Panc1 (cell line): ENCODE data around the gene KANSL1L. TPM values are rescaled to one million over a fixed set of nuclear protein-coding genes. Genes with fewer than 3 reads are reported as not detected.
A peak's percentile ranks its signal among the peaks of the same experiment; 100 is the strongest.

Experiments used
- ATAC-seq: fragments of 200-7000 bp; cut with Tn5 transposase; 2 replicates; pipeline ENCODE4 v1.9.1; 2020; ENCODE audit warnings: mild to moderate bottlenecking, moderate library complexity
- BruUV-seq: library from RNA; stranded (reverse); fragments of 400-500 nt; replicated peaks from 2 replicates; lab custom pipeline; 2021; lab: Mats Ljungman, UMichigan
- CTCF ChIA-PET: fragments of 300-600 bp; sonication (Branson Sonifier 250); formaldehyde crosslinking; loops from one replicate; lab custom pipeline; 2022; ENCODE audit warnings: antibody characterized with exemption; lab: Charles Lee
- POLR2A ChIA-PET: fragments of 300-600 bp; sonication (Branson Sonifier 250); formaldehyde crosslinking; loops from one replicate; lab custom pipeline; 2022; ENCODE audit warnings: antibody characterized with exemption; lab: Charles Lee
- DNase-seq: peaks from one replicate; pipeline ENCODE4 v3.0.0-alpha.2; 2010; ENCODE audit warnings: low read depth, low spot score
- H3K27ac ChIP-seq: 2 replicates; pipeline ENCODE4 v1.5.1; 2011; ENCODE audit warnings: mild to moderate bottlenecking, low read length, inconsistent platforms
- H3K27me3 ChIP-seq: fragments of 200-500 bp; sonication (Bioruptor generic); 2 replicates; pipeline ENCODE4 v1.6.0; 2014; ENCODE audit warnings: low read length, inconsistent platforms; ENCODE audit not compliant: control insufficient read depth, insufficient read depth
- H3K36me3 ChIP-seq: fragments of 200-500 bp; sonication (Bioruptor generic); 2 replicates; pipeline ENCODE4 v1.5.1; 2014; ENCODE audit warnings: inconsistent platforms, mild to moderate bottlenecking, low read length, moderate library complexity; ENCODE audit not compliant: control insufficient read depth, insufficient read depth
- H3K4me1 ChIP-seq: 2 replicates; pipeline ENCODE4 v1.5.1; 2011; ENCODE audit warnings: inconsistent platforms, mild to moderate bottlenecking, low read length, moderate library complexity; ENCODE audit not compliant: control insufficient read depth, insufficient read depth
- H3K4me3 ChIP-seq, 2 experiments: 2 replicates each; pipeline ENCODE4 v1.5.1; 2011 to 2012; ENCODE audit warnings: low read depth in 2 of 2, low read length in 2 of 2, mild to moderate bottlenecking in 2 of 2, inconsistent platforms in 1 of 2, moderate library complexity in 1 of 2
- H3K9me3 ChIP-seq: fragments of 200-500 bp; sonication (Bioruptor generic); 2 replicates; pipeline ENCODE4 v1.5.1; 2014; ENCODE audit warnings: low read depth, mild to moderate bottlenecking, inconsistent platforms, low read length, moderate library complexity; ENCODE audit not compliant: control insufficient read depth, insufficient read depth
- CTCF ChIP-seq: fragments of 450-650 bp; IDR thresholded peaks from 2 replicates; pipeline ENCODE4 v1.5.1; 2017; ENCODE audit warnings: mild to moderate bottlenecking
- POLR2AphosphoS5 ChIP-seq: IDR thresholded peaks from 2 replicates; pipeline ENCODE4 v1.6.1; 2012; ENCODE audit warnings: mild to moderate bottlenecking, low read depth, low read length, moderate library complexity
- REST ChIP-seq, 2 experiments: IDR thresholded peaks; 2 replicates each; pipeline ENCODE4 v1.6.1; 2011 to 2012; ENCODE audit warnings: low read depth in 2 of 2, control low read depth in 1 of 2, low read length in 1 of 2, mild to moderate bottlenecking in 1 of 2, moderate library complexity in 1 of 2; ENCODE audit not compliant: insufficient read depth in 1 of 2
- SIN3A ChIP-seq: IDR thresholded peaks from 2 replicates; pipeline ENCODE4 v1.6.1; 2012; ENCODE audit warnings: low read depth, mild to moderate bottlenecking, low read length, moderate library complexity, borderline replicate concordance; ENCODE audit not compliant: insufficient read depth
- TCF7L2 ChIP-seq: IDR thresholded peaks from 2 replicates; pipeline ENCODE4 v1.6.1; 2011; ENCODE audit warnings: mild to moderate bottlenecking, low read depth, low read length, inconsistent platforms
- in situ Hi-C: cut with HindIII; loops from 2 replicates; pipeline ENCODE4 v1.10.0; 2016; ENCODE audit warnings: low sequenced_read_pairs, low pct_unique_long_range_greater_than_20kb
- intact Hi-C: fragments of 100-400 bp; cut with micrococcal nuclease; formaldehyde crosslinking; loops from one replicate; pipeline ENCODE4 v1.10.0; 2022; ENCODE audit not compliant: unreplicated experiment
- total RNA-seq: library from RNA; stranded (reverse); gene quantifications from one replicate; pipeline ENCODE4 v1.2.1, GENCODE V29; 2021; ENCODE audit not compliant: unreplicated experiment

Gene KANSL1L
- total RNA-seq, 1 experiment from 2014 or later = 10.5 TPM

- no peak overlapping the region for H3K4me3 ChIP-seq
- TF ChIP-seq SIN3A = no peak
- peak; percentile 58; the same call in 1 of the 2 replicates for TF ChIP-seq CTCF
- DNase-seq = peak; percentile 10
- ChIA-PET POLR2A (no interaction called here), CTCF (interaction anchor here (0.6 kb wide), 1 partner anchor 93 kb away, joined by 3 read pairs; no protein-coding TSS in a partner anchor)
- in situ Hi-C loops (no loop called here), intact Hi-C loops (loop anchor here (2.0 kb wide), 1 partner anchor 221 kb away; no protein-coding TSS in a partner anchor)
- peaks cover 2% of the 10 kb centered on the region; the same call in 1 of the 2 replicates for H3K27me3 ChIP-seq
- H3K27ac ChIP-seq = no peak overlapping the region
- ATAC-seq = no peak
- BruUV-seq = no TSS peak
- H3K9me3 ChIP-seq = no peaks in the 10 kb centered on the region
- no peaks in the 10 kb centered on the region for H3K36me3 ChIP-seq
- no peaks in the 10 kb centered on the region for H3K4me1 ChIP-seq
Observed at GRCh38 chr2:209977386-209978239, 193.6 kb downstream of the KANSL1L start.

- H3K36me3 ChIP-seq = no peaks in the 10 kb centered on the region
- H3K27ac ChIP-seq = no peak overlapping the region
- POLR2A ChIA-PET = no interaction called here
- TF ChIP-seq TCF7L2 (no peak), SIN3A (no peak), CTCF (no peak), REST (IDR thresholded peaks at IDR 0.05; ENCODE audit: insufficient read depth in 1 of 2, low read depth in 2 of 2, low read length in 1 of 2) (no peak), POLR2AphosphoS5 (no peak)
- DNase-seq (no peak), ATAC-seq (no peak)
- in situ Hi-C loops = no loop called here
- no peaks in the 10 kb centered on the region for H3K4me1 ChIP-seq
- CTCF ChIA-PET = interaction anchor here (0.6 kb wide), 1 partner anchor 93 kb away, joined by 3 read pairs; no protein-coding TSS in a partner anchor
- no peaks in the 10 kb centered on the region; the same call in 1 of the 2 replicates for H3K27me3 ChIP-seq
- intact Hi-C loops = loop anchor here (2.0 kb wide), 1 partner anchor 222 kb away; no protein-coding TSS in a partner anchor
- no peaks in the 10 kb centered on the region for H3K9me3 ChIP-seq
- BruUV-seq = no TSS peak
- H3K4me3 ChIP-seq = no peak overlapping the region
Observed at GRCh38 chr2:209976698-209977385, 194.4 kb downstream of the KANSL1L start.
